ENCODE measurements around the gene NEK6.

The NEK6 gene

GRCh38 chr9:124326378-124326777 lies 68.6 kb downstream of the NEK6 start:
- no peak for DNase-seq

GRCh38 chr9:124327491-124327890 lies 69.7 kb downstream of the NEK6 start:
- no peak for DNase-seq

GRCh38 chr9:124328285-124328684 lies 70.5 kb downstream of the NEK6 start:
- DNase-seq = no peak

DNA sequence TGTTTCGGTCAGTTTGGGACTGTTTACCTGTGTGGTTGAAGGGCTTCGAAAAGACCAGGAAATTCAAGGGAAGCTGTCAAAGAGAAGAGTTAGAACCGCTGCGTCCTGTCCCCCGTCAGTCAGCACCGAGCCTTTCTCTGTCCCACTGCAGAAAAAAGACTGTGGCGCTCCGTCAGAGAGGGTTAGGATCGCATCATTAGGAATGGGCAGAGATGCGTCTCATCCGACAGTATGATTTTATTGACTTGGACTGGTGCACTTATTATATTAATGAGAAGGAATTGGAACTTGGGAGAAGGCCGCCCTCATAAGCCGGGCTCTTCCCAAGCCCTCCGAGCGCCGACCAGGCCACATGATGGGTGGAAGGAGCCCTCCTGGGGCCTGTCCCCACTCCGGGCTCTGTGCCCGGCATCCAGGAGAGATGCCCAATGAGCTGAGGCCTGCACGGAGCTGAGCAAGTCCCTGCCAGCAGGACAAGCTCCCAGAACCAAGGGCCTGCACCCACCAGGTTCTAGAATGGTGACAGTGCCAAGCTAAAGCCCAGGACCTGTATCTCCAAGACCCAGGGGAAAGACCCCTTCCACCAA lies 71.5 kb downstream of the NEK6 start:
- DNase-seq = no peak

- no peak for DNase-seq
These were observed 72.4 kb downstream of the NEK6 start for GRCh38 chr9:124330011-124330697.

GRCh38 chr9:124331580-124331979 lies 73.8 kb downstream of the NEK6 start:
- DNase-seq = no peak

GRCh38 chr9:124332361-124333202 lies 74.8 kb downstream of the NEK6 start:
- no peak for DNase-seq

GRCh38 chr9:124333203-124333579 lies 75.4 kb downstream of the NEK6 start:
- DNase-seq = no peak

- DNase-seq = no peak
These were observed 77.0 kb downstream of the NEK6 start for GRCh38 chr9:124334568-124335319.

DNA sequence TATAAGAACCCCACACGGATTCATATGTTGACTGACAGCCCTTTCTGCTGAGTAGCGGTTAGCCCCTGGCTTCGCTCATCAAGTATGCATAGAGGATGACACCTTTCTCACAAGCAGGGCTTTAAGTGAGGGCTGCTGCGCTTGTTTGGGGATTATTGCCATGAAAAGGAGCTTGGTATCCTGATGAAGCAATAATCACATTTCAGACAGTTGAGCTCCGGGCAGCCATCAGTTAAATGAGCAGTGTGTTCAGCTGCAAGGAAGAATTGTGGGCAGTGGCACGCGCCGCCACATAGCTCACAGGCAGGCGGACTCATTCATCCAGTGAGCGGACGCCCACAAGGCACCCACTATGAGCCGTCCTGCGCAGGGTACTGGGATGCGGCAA lies 77.6 kb downstream of the NEK6 start:
- no peak for DNase-seq

- no peak for DNase-seq
These were observed 79.8 kb downstream of the NEK6 start for GRCh38 chr9:124337562-124337961.

DNA sequence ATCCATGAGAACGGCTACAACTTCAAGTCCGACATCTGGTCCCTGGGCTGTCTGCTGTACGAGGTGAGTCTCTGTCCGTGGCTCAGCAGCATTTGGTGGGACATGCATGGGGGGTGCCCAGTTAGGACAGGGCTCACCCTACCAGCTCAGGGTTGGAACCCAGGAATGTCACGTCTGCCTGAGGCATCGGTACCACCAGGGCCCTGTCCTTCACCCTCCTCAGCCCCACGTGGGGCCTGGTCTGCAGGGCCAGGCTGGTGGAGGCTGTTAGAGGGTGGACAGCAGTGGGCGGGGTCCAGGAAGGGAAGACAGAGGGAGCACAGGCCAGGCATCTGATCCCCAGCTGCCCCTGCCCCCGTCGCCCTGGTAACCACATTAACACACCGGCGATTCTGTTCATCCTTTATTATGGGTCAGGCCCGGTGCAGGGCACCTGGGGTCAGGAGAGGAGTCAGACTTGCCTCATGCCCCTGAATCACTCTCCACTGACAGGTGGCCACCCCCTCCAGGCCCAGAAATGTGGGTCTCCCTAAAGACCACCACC lies 81.9 kb downstream of the NEK6 start:
- no peak for DNase-seq

DNA sequence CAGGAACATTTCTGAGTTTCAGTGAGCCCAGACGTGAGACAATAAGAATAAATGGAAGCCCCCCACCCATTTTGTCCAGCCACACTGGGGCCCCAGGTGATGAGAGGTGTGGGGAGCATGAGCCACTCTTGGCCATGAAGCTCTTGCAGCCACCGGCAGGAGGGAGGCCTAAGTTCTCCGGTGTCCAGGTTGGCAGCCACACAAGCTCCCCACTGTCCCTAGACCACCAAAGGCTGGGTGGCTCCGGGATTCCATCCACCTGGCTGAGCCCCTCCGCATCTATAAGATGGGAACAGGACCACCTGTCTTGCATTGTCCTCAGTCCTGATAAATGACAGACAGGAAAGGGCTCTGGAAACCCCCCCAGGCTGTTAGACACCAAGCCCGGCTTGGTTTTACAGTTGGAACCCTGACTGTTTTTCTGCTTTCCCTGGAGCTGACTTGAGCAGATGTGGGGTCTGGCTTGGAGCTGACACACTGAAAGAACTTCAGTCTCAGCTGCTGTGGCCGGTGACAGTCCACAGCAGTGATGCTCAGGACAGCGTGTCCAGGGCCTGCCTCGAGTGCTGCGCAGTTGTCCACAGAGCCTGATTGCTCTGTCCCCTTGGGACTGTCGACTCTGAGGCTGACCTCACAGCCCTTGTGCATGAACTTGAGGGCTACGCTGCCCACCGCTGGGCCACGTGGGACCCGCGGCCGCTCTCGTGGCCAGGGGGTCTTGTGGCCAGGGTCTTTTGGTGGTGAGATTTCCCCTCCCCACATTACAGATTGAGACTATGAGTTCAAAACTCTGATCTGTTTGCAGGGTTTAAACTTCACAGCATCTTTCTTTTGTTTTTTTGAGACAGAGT lies 82.7 kb downstream of the NEK6 start:
- no peak for DNase-seq

DNA sequence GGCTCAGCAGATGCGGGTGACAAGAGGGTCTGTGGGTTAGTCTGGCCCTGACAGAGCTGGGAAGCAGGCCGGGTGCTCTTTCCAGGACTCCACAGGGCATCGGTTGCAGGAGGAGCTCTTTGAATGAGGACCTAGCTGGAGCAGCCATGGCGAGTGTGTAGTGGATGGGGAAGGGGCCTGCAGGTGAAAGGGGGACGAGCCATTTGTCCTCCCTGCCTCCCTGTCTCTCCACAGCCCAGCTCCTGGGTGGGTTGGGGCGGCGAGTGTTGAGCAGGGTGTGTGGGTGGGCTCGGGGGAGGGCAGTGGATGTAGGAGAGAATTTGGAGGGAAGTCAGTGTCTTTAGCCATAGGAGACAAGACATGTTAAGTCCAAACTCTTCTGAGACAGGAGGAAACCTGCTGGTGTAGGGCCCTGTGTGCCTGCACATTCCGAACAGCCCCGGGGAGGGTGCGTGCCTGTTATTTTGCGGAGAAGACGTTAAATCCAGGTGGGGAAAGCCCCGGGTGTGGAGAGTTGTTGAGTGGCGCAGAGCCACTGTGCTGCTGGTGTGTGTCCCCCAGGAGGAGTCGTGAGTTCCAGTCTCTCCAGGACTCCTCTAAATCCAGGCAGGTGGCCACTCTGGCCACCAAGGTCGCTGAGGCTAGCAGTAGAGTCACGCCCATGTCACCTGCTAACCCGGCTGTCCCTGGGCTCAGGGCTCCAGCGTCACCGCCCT lies 83.9 kb downstream of the NEK6 start:
- DNase-seq = no peak

- DNase-seq = no peak
These were observed 84.6 kb downstream of the NEK6 start for GRCh38 chr9:124342402-124342775.

DNA sequence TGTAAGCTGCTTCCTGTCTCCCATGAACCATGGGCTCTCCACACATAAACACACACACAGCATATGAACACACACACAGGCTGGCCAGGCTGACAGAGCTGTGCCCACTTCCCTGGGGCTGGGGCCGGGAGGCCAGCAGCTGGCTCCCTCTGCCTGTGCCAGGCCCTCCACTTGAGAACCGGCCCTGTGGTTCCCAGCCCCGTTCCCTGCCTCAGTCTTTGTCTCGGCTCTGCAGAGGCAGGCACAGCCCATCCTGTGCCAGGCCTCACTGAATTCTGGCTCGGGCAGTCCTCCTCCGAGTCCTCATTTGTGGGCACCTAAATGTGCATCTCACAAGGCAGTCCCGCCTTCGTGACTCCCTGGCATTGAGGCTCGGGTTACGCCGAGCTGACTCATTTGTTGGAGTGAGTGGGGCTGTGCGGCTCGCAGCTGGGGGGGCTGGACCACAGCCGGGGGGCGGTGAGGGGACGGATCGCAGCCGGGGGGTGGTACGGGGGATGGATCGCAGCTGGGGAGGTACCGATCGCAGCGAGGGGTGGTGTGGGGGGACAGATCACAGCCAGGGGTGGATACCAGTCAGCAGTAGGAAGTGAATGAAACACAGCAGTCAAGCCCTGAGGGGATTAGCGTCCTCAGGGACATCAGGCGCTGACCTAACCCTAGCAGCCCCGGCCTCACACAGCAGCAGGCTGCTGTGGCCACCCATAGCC lies 85.2 kb downstream of the NEK6 start:
- peak; percentile 5 for DNase-seq

- no peak for DNase-seq
These were observed 86.0 kb downstream of the NEK6 start for GRCh38 chr9:124343533-124344290.

- no peak for DNase-seq
These were observed 86.7 kb downstream of the NEK6 start for GRCh38 chr9:124344291-124345050.

- DNase-seq = no peak
These were observed 87.3 kb downstream of the NEK6 start for GRCh38 chr9:124345063-124345462.

All from NCI-H2227 treated with DMSO at 0.1 percent for 48 hours (cell line).